Measurements from ENCODE around the gene MCUR1.

DNA sequence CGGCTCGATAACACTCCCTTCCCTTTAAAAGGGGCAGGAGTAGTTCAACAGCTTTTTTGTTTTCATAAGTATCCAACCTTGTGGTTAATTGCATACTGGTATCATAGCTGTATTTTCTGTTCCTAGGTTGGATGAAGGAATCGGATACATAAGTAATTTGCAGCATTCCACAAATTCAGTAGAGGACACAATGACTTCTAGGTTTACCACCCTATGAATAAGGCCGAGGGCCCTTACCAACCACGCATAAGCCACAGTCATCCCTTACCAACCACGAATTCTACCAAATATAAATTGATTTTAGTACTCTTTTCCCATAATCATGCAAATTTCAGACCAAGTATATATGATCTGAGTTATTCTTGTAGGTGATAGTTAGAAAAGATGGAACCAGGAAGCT is 36.3 kb downstream of the MCUR1 start:
- TF ChIP-seq, protein P1, sequence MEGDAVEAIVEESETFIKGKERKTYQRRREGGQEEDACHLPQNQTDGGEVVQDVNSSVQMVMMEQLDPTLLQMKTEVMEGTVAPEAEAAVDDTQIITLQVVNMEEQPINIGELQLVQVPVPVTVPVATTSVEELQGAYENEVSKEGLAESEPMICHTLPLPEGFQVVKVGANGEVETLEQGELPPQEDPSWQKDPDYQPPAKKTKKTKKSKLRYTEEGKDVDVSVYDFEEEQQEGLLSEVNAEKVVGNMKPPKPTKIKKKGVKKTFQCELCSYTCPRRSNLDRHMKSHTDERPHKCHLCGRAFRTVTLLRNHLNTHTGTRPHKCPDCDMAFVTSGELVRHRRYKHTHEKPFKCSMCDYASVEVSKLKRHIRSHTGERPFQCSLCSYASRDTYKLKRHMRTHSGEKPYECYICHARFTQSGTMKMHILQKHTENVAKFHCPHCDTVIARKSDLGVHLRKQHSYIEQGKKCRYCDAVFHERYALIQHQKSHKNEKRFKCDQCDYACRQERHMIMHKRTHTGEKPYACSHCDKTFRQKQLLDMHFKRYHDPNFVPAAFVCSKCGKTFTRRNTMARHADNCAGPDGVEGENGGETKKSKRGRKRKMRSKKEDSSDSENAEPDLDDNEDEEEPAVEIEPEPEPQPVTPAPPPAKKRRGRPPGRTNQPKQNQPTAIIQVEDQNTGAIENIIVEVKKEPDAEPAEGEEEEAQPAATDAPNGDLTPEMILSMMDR (IDR thresholded peaks at IDR 0.05) = no peak
- no peak for TF ChIP-seq ZFX (IDR thresholded peaks at IDR 0.05; ENCODE audit: borderline replicate concordance)

Measured in 22Rv1 (cell line).